B cell (primary cell): Measurements from ENCODE around the gene REST. TPM values are rescaled to one million over a fixed set of nuclear protein-coding genes. Genes with fewer than 3 reads are reported as not detected.

Experiments
- ATAC-seq: fragments of 200-7000 bp; cut with Tn5 transposase; one replicate; pipeline ENCODE4 v1.10.0; 2021; ENCODE audit warnings: low read depth, mild to moderate bottlenecking, moderate number of reproducible peaks, moderate library complexity
- CTCF ChIA-PET: fragments of 350-600 bp; sonication (Branson Sonifier 250); formaldehyde crosslinking; loops from one replicate; lab custom pipeline; 2021; ENCODE audit warnings: antibody characterized with exemption, inconsistent platforms; lab: Charles Lee
- POLR2A ChIA-PET: fragments of 350-600 bp; sonication (Branson Sonifier 250); formaldehyde crosslinking; loops from one replicate; lab custom pipeline; 2021; ENCODE audit warnings: antibody characterized with exemption; lab: Charles Lee
- DNase-seq: peaks from one replicate; pipeline ENCODE4 v3.0.0; 2013
- H2AFZ ChIP-seq: 2 replicates; pipeline ENCODE4 v1.6.1; 2012; ENCODE audit warnings: mild to moderate bottlenecking, low read depth, low read length; ENCODE audit not compliant: insufficient read depth, poor library complexity, severe bottlenecking
- H3K27ac ChIP-seq, 2 donors: 1 replicate in 1 of 2; 2 replicates in 1 of 2; pipeline ENCODE4 v1.5.1; 2012 to 2013; ENCODE audit warnings: low read length in 2 of 2, mild to moderate bottlenecking in 2 of 2, moderate library complexity in 1 of 2
- H3K27me3 ChIP-seq, 4 experiments: fragments of 200-600 bp in 1 of 4; sonication (generic) in 1 of 4; replicated peaks in 1 of 4; 1 replicate in 2 of 4; 2 replicates in 2 of 4; pipeline versions ENCODE4 v1.6.1 to v1.7.0; 2013 to 2016; ENCODE audit warnings: low read length in 3 of 4, mild to moderate bottlenecking in 2 of 4, mixed read lengths in 1 of 4, moderate library complexity in 1 of 4; ENCODE audit not compliant: insufficient read depth in 4 of 4, control insufficient read depth in 3 of 4; ENCODE audit errors: control extremely low read depth in 1 of 4
- H3K36me3 ChIP-seq, 2 experiments: replicated peaks in 1 of 2; 1 replicate in 1 of 2; 2 replicates in 1 of 2; pipeline versions ENCODE4 v1.6.1 to v1.7.1; 2013; ENCODE audit warnings: low read length in 1 of 2; ENCODE audit not compliant: insufficient read depth in 2 of 2, control insufficient read depth in 1 of 2; ENCODE audit errors: control extremely low read depth in 1 of 2, extremely low read depth in 1 of 2
- H3K4me1 ChIP-seq, 2 donors: fragments of 200-600 bp in 1 of 2; sonication (generic) in 1 of 2; 1 replicate in 1 of 2; 2 replicates in 1 of 2; pipeline versions ENCODE4 v1.5.1 to v1.6.1; 2013 to 2017; ENCODE audit warnings: low read length in 2 of 2; ENCODE audit not compliant: control insufficient read depth in 2 of 2, insufficient read depth in 2 of 2
- H3K4me2 ChIP-seq: replicated peaks from 2 replicates; pipeline ENCODE3; 2012; ENCODE audit warnings: mild to moderate bottlenecking, low read depth, low read length; ENCODE audit not compliant: poor library complexity, severe bottlenecking
- H3K4me3 ChIP-seq, 5 experiments: fragments of 200-600 bp in 1 of 5; sonication (generic) in 1 of 5; 1 replicate in 3 of 5; 2 replicates in 2 of 5; pipeline versions ENCODE4 v1.5.1 to v1.7.0; 2011 to 2016; ENCODE audit warnings: low read length in 4 of 5, mild to moderate bottlenecking in 4 of 5, low read depth in 2 of 5, control low read depth in 1 of 5, moderate library complexity in 1 of 5; ENCODE audit not compliant: insufficient read depth in 1 of 5; ENCODE audit errors: control extremely low read depth in 1 of 5, extremely low read depth in 1 of 5
- H3K79me2 ChIP-seq: fragments of 200-600 bp; sonication (generic); one replicate; pipeline ENCODE4 v1.6.0; 2016; ENCODE audit warnings: low read length; ENCODE audit not compliant: control insufficient read depth, insufficient read depth
- H3K9ac ChIP-seq: fragments of 200-600 bp; sonication (generic); 2 replicates; pipeline ENCODE4 v1.6.1; 2017; ENCODE audit warnings: mild to moderate bottlenecking, low read length, moderate library complexity
- H3K9me3 ChIP-seq, 3 donors: one replicate each; pipeline versions ENCODE4 v1.6.1 to v1.7.1; 2013; ENCODE audit warnings: low read length in 2 of 3; ENCODE audit not compliant: control insufficient read depth in 2 of 3, insufficient read depth in 1 of 3; ENCODE audit errors: control extremely low read depth in 1 of 3
- H4K20me1 ChIP-seq: 2 replicates; pipeline ENCODE4 v1.6.0; 2012; ENCODE audit warnings: mild to moderate bottlenecking, low read length; ENCODE audit not compliant: insufficient read depth, control insufficient read depth, poor library complexity, severe bottlenecking
- H3K27ac Mint-ChIP-seq: one replicate; pipeline ENCODE4 v1.8.0; 2021; ENCODE audit warnings: mixed read lengths
- H3K27me3 Mint-ChIP-seq: one replicate; pipeline ENCODE4 v1.8.0; 2021; ENCODE audit warnings: mixed read lengths
- H3K4me1 Mint-ChIP-seq: one replicate; pipeline ENCODE4 v1.8.0; 2021; ENCODE audit warnings: mixed read lengths
- H3K4me3 Mint-ChIP-seq: one replicate; pipeline ENCODE4 v1.8.0; 2021; ENCODE audit warnings: mixed read lengths
- H3K9me3 Mint-ChIP-seq: one replicate; pipeline ENCODE4 v1.8.0; 2022; ENCODE audit warnings: mixed read lengths; ENCODE audit not compliant: insufficient read depth
- CTCF ChIP-seq: fragments of 200-600 bp; IDR thresholded peaks from one replicate; pipeline ENCODE4 v1.8.0; 2022; ENCODE audit warnings: antibody characterized with exemption, mild to moderate bottlenecking
- EZH2 ChIP-seq: IDR thresholded peaks from 2 replicates; pipeline ENCODE4 v1.6.1; 2012; ENCODE audit warnings: borderline replicate concordance, low read depth, mild to moderate bottlenecking, moderate library complexity, low read length; ENCODE audit not compliant: insufficient read depth, poor library complexity, severe bottlenecking
- WGBS: methylation state at CpG from one replicate; pipeline ENCODE4 v1.1.5; 2013; ENCODE audit warnings: missing lambda C conversion rate; ENCODE audit not compliant: insufficient coverage; 5-methylcytosine and 5-hydroxymethylcytosine counted together
- intact Hi-C: fragments of 100-400 bp; cut with micrococcal nuclease; formaldehyde crosslinking; loops from one replicate; pipeline ENCODE4 v1.10.0; 2022
- polyA plus RNA-seq: library from polyadenylated mRNA; depleted of rRNA; stranded (reverse); fragments of >200 nt; gene quantifications from 2 replicates; pipeline ENCODE4 v1.2.3, GENCODE V29; 2012
- total RNA-seq, 2 donors: library from RNA; stranded (reverse); fragments of 120-200 nt in 1 of 2; gene quantifications; 1 replicate in 1 of 2; 2 replicates in 1 of 2; pipeline versions ENCODE4 v1.2.3 to v1.2.4, GENCODE V29; 2013 to 2022

REST gene
- total and polyA plus RNA-seq, 2 donors (not counting 1 experiment from before 2014, with no cell fraction given), result 6.2 to 59.4 TPM

DNA sequence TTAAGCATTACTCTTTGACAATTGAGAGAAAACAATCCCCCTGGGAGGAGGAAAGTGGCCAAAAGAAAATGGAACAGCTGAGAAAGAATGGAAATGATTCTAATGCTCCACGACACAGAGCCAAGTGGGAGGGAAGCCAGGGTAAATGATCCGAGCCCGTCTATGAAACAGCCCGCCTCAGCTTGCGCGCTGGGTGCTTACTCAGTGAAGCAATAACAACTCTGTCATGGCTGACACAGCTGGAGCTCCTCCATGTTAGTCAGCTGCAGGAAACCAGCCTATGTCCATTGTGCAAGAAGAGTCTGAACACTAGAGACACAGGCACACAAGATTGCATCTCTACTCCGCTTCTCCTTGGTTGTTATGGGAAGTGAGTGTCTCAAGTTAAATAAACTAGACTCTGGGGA is 50.4 kb downstream of the REST start:
- H3K4me2 ChIP-seq, result no peak overlapping the region
- WGBS, result 95% methylated on average over 6 of the region's 7 CpGs

GRCh38 chr4:56959100-56959499 is 51.4 kb downstream of the REST start:
- H3K27ac Mint-ChIP-seq, result no peak overlapping the region
- Histone ChIP-seq H4K20me1 (no peaks in the 10 kb centered on the region), H3K4me2 (no peak overlapping the region), H3K36me3 (peaks cover 0 to 12% of the 10 kb centered on the region in 2 experiments), H3K9me3 (no peaks in the 10 kb centered on the region), H3K79me2 (no peaks in the 10 kb centered on the region), H3K27me3 (no peaks in the 10 kb centered on the region), H3K4me3 (no peak overlapping the region), H3K4me1 (no peaks in the 10 kb centered on the region), H3K27ac (no peak overlapping the region), H2AFZ (no peak overlapping the region), H3K9ac (no peak overlapping the region)
- no peaks in the 10 kb centered on the region for H3K9me3 Mint-ChIP-seq
- no peak overlapping the region for H3K4me3 Mint-ChIP-seq
- TF ChIP-seq CTCF (no peak), EZH2 (no peak)
- intact Hi-C loops, result no loop called here
- no peaks in the 10 kb centered on the region for H3K27me3 Mint-ChIP-seq
- DNase-seq (no peak), ATAC-seq (no peak)
- ChIA-PET CTCF (interaction anchor here (1.9 kb wide), 1 partner anchor 18 kb away, joined by 4 read pairs; the partner anchor contains the start of gene NOA1), POLR2A (no interaction called here)
- no CpG with 5 or more reads among the region's 1 CpG for WGBS
- no peaks in the 10 kb centered on the region for H3K4me1 Mint-ChIP-seq

More for the DNA sequence above, 50.4 kb downstream of the REST start:
- Mint-ChIP-seq H3K4me3 (no peak overlapping the region), H3K27ac (no peak overlapping the region), H3K4me1 (no peaks in the 10 kb centered on the region), H3K9me3 (no peaks in the 10 kb centered on the region), H3K27me3 (no peaks in the 10 kb centered on the region)
- ATAC-seq (no peak), DNase-seq (no peak)
- POLR2A ChIA-PET, result no interaction called here
- no peaks in the 10 kb centered on the region for H3K4me1 ChIP-seq
- H4K20me1 ChIP-seq, result no peaks in the 10 kb centered on the region
- H3K4me3 ChIP-seq, result no peak overlapping the region
- H3K27me3 ChIP-seq, result no peaks in the 10 kb centered on the region
- H3K36me3 ChIP-seq, result peaks cover 0 to 6% of the 10 kb centered on the region in 2 experiments
- intact Hi-C loops, result no loop called here
- CTCF ChIA-PET, result interaction anchor here (1.9 kb wide), 1 partner anchor 19 kb away, joined by 4 read pairs; the partner anchor contains the start of gene NOA1
- no peaks in the 10 kb centered on the region for H3K79me2 ChIP-seq
- no peak overlapping the region for H2AFZ ChIP-seq
- H3K9ac ChIP-seq, result no peak overlapping the region
- no peak for TF ChIP-seq EZH2
- no peak for TF ChIP-seq CTCF
- H3K9me3 ChIP-seq, result no peaks in the 10 kb centered on the region
- H3K27ac ChIP-seq, result no peak overlapping the region
